K562 (cell line): ENCODE measurements around the gene SPINK8. TPM values are rescaled to one million over a fixed set of nuclear protein-coding genes. Genes with fewer than 3 reads are reported as not detected.

Experiments used
- ATAC-seq: fragments of 200-7000 bp; cut with Tn5 transposase; 3 replicates; pipeline ENCODE4 v1.9.1; 2020; ENCODE audit warnings: moderate library complexity
- BruUV-seq: library from RNA; stranded (reverse); fragments of 400-500 nt; replicated peaks from 2 replicates; lab custom pipeline; 2021; lab: Mats Ljungman, UMichigan
- CTCF ChIA-PET: fragments of 300-600 bp; formaldehyde crosslinking; extraction: SDS; loops from one replicate; lab custom pipeline; 2021; ENCODE audit warnings: low intra/inter-chr PET ratio; lab: Yijun Ruan, JAX
- POLR2A ChIA-PET: fragments of 300-600, 350-650 bp; sonication (Branson Sonifier 250); formaldehyde crosslinking; extraction: SDS; loops from one replicate; lab custom pipeline; 2021; ENCODE audit warnings: antibody characterized with exemption, inconsistent platforms; lab: Yijun Ruan, JAX
- DNase-seq, 4 experiments: peaks; one replicate each; pipeline versions ENCODE4 v3.0.0 to v3.0.0-alpha.2; 2011 to 2018; ENCODE audit warnings: low spot score in 3 of 4, mixed read lengths in 3 of 4; ENCODE audit errors: extremely low read depth in 1 of 4
- FAIRE-seq: peaks from 2 replicates; lab custom pipeline; 2011; peaks lifted over from hg19 to GRCh38; lab: Jason Lieb, UNC
- H2AFZ ChIP-seq: 2 replicates; pipeline ENCODE4 v1.6.0; 2011; ENCODE audit warnings: low read depth, low read length, control low read depth, inconsistent platforms
- H3K27ac ChIP-seq: fragments of 200-600 bp; 3 replicates; pipeline ENCODE4 v1.8.0; 2011; ENCODE audit warnings: low read depth, mild to moderate bottlenecking, control low read depth, inconsistent platforms, low read length, moderate library complexity, mixed read lengths; ENCODE audit errors: extremely low read depth
- H3K27me3 ChIP-seq, 2 experiments: fragments of 300-600 bp in 1 of 2; 2 replicates in 1 of 2; 3 replicates in 1 of 2; pipeline versions ENCODE4 v1.6.0 to v1.8.0; 2011; ENCODE audit warnings: inconsistent platforms in 2 of 2, low read length in 2 of 2, mild to moderate bottlenecking in 1 of 2, mixed read lengths in 1 of 2, moderate library complexity in 1 of 2; ENCODE audit not compliant: control insufficient read depth in 2 of 2, insufficient read depth in 2 of 2
- H3K36me3 ChIP-seq: fragments of 300-600 bp; 3 replicates; pipeline ENCODE4 v1.8.0; 2011; ENCODE audit warnings: mild to moderate bottlenecking, low read length, inconsistent platforms; ENCODE audit not compliant: control insufficient read depth, insufficient read depth
- H3K4me1 ChIP-seq, 2 experiments: fragments of 200-600 bp in 1 of 2; replicated peaks in 1 of 2; 2 replicates in 1 of 2; 3 replicates in 1 of 2; pipeline versions ENCODE4 v1.5.1 to v1.8.0; 2011; ENCODE audit warnings: inconsistent platforms in 2 of 2, low read length in 2 of 2, mild to moderate bottlenecking in 1 of 2, mixed read lengths in 1 of 2, moderate library complexity in 1 of 2; ENCODE audit not compliant: control insufficient read depth in 2 of 2, insufficient read depth in 2 of 2
- H3K4me2 ChIP-seq: 2 replicates; pipeline ENCODE4 v1.6.1; 2011; ENCODE audit warnings: low read length, control low read depth, inconsistent platforms, mixed read lengths; ENCODE audit not compliant: insufficient read depth
- H3K4me3 ChIP-seq: fragments of 200-600 bp; sonication (generic), shearing (Covaris generic); 2 replicates; pipeline ENCODE4 v1.5.1; 2016; ENCODE audit warnings: control low read depth, inconsistent platforms
- H3K79me2 ChIP-seq: fragments of 200-600 bp; 3 replicates; pipeline ENCODE4 v1.8.0; 2011; ENCODE audit warnings: low read length, inconsistent platforms; ENCODE audit not compliant: control insufficient read depth, insufficient read depth
- H3K9ac ChIP-seq, 2 experiments: 2 replicates each; pipeline versions ENCODE4 v1.6.0 to v1.6.1; 2011; ENCODE audit warnings: low read depth in 2 of 2, low read length in 2 of 2, control low read depth in 1 of 2, inconsistent platforms in 1 of 2, mild to moderate bottlenecking in 1 of 2, mixed read lengths in 1 of 2; ENCODE audit not compliant: insufficient read depth in 1 of 2
- H3K9me1 ChIP-seq: one replicate; pipeline ENCODE4 v1.6.0; 2011; ENCODE audit warnings: inconsistent platforms, mild to moderate bottlenecking, low read length, moderate library complexity; ENCODE audit not compliant: control insufficient read depth, insufficient read depth
- H3K9me3 ChIP-seq: replicated peaks from 2 replicates; pipeline ENCODE4 v1.5.1; 2011; ENCODE audit warnings: low read depth, low read length, inconsistent platforms; ENCODE audit not compliant: control insufficient read depth, insufficient read depth
- H4K20me1 ChIP-seq: replicated peaks from 2 replicates; pipeline ENCODE4 v1.6.1; 2011; ENCODE audit warnings: low read length, inconsistent platforms, mixed read lengths; ENCODE audit not compliant: control insufficient read depth, insufficient read depth
- ARHGAP35 ChIP-seq: fragments of 450-650 bp; IDR thresholded peaks from 2 replicates; pipeline ENCODE4 v1.6.1; 2018; ENCODE audit not compliant: partially characterized antibody
- CHD4 ChIP-seq: fragments of 200-600 bp; sonication (generic); IDR thresholded peaks from 3 replicates; pipeline ENCODE4 v1.6.1; 2012; ENCODE audit warnings: low read depth, mild to moderate bottlenecking, mixed read lengths, low read length, inconsistent platforms; ENCODE audit not compliant: insufficient read depth, insufficient replicate concordance, poor library complexity, severe bottlenecking
- KLF6 ChIP-seq: fragments of 250-450 bp; sonication (Bioruptor Pico); IDR thresholded peaks from 2 replicates; pipeline ENCODE4 v1.4.0; 2020; ENCODE audit warnings: mild to moderate bottlenecking, moderate library complexity, borderline replicate concordance
- PTTG1 ChIP-seq: fragments of 450-650 bp; IDR thresholded peaks from 2 replicates; pipeline ENCODE4 v1.6.1; 2016; ENCODE audit warnings: low read depth, mild to moderate bottlenecking, missing genetic modification characterization, missing compliant biosample characterization
- SP1 ChIP-seq: sonication (generic); formaldehyde crosslinking; IDR thresholded peaks from 2 replicates; pipeline ENCODE4 v1.8.1; 2022; ENCODE audit warnings: mild to moderate bottlenecking, missing genetic modification reagents
- TAF1 ChIP-seq: IDR thresholded peaks from 2 replicates; pipeline ENCODE4 v1.6.1; 2011; ENCODE audit warnings: mild to moderate bottlenecking, low read length, moderate library complexity; ENCODE audit not compliant: insufficient read depth, control insufficient read depth, severe bottlenecking; ENCODE audit errors: extremely low read depth
- ZNF239 ChIP-seq: fragments of 250-450 bp; sonication (Bioruptor Pico); IDR thresholded peaks from 2 replicates; pipeline ENCODE4 v1.4.0; 2020; ENCODE audit warnings: mild to moderate bottlenecking
- WGBS: fragments of 100-300 bp; shearing (Covaris generic); methylation state at CpG from one replicate; pipeline ENCODE4 v1.1.6; 2016; ENCODE audit warnings: low coverage, mixed read lengths; ENCODE audit not compliant: insufficient coverage; ENCODE audit errors: missing lambda C conversion rate; 5-methylcytosine and 5-hydroxymethylcytosine counted together
- in situ Hi-C: fragments of 300-500 bp; cut with MboI; formaldehyde crosslinking; loops from 4 replicates; pipeline ENCODE4 v1.15.0; 2018; ENCODE audit warnings: inconsistent platforms, mixed read lengths
- intact Hi-C: fragments of 100-400 bp; cut with micrococcal nuclease; formaldehyde crosslinking; loops from 2 replicates; pipeline ENCODE4 v1.14.2; 2022
- polyA plus RNA-seq, 8 experiments: library from polyadenylated mRNA; depleted of rRNA in 4 of 8; stranded (reverse) in 5 of 8; unstranded in 3 of 8; fragments of >200 nt; fragmentation: Nextera tagmentation in 2 of 8; fragmentation: Illumina TruSeq in 1 of 8; extraction: Ambion mirVana in 2 of 8; extraction: Trizol in 1 of 8; gene quantifications; 2 replicates each; pipeline versions ENCODE4 v1.2.1 to v1.2.3, GENCODE V29; 2011 to 2014; ENCODE audit warnings: inconsistent platforms in 1 of 8, missing spikeins in 1 of 8
- total RNA-seq, 7 experiments: library from RNA; depleted of rRNA in 6 of 7; stranded (reverse); fragments of >200 nt in 6 of 7; fragmentation: Illumina TruSeq in 2 of 7; extraction: Trizol in 2 of 7; gene quantifications; 2 replicates each; pipeline versions ENCODE4 v1.2.1 to v1.2.3, GENCODE V29; 2011 to 2021; ENCODE audit warnings: low replicate concordance in 1 of 7
- TF ChIP-seq, protein P1 (sequence below), 2 experiments: fragments of 450-650 bp in 1 of 2; sonication (generic) in 1 of 2; formaldehyde crosslinking in 1 of 2; IDR thresholded peaks in 1 of 2; conservative IDR thresholded peaks in 1 of 2; 2 replicates each; pipeline versions ENCODE4 v1.6.1 to v1.8.1; 2016 to 2023; ENCODE audit warnings: mild to moderate bottlenecking in 2 of 2, moderate library complexity in 2 of 2, inconsistent platforms in 1 of 2, missing genetic modification reagents in 1 of 2
- TF ChIP-seq, protein P2 (sequence below): fragments of 450-650 bp; formaldehyde crosslinking; IDR thresholded peaks from 2 replicates; pipeline ENCODE4 v1.4.0; 2022; ENCODE audit warnings: missing genetic modification characterization
- TF ChIP-seq, protein P3 (sequence below): fragments of 250-450 bp; sonication (Bioruptor Pico); IDR thresholded peaks from 2 replicates; pipeline ENCODE4 v1.6.1; 2021; ENCODE audit warnings: mild to moderate bottlenecking
- TF ChIP-seq, protein P4 (sequence below): fragments of 250-450 bp; sonication (Bioruptor Pico); IDR thresholded peaks from 2 replicates; pipeline ENCODE4 v1.8.0; 2022; ENCODE audit warnings: moderate library complexity, mild to moderate bottlenecking, inconsistent platforms
- TF ChIP-seq, protein P5 (sequence below): sonication (generic); formaldehyde crosslinking; IDR thresholded peaks from 2 replicates; pipeline ENCODE4 v1.8.0; 2022; ENCODE audit warnings: mild to moderate bottlenecking, missing genetic modification reagents
- TF ChIP-seq, protein P6 (sequence below): fragments of 450-650 bp; formaldehyde crosslinking; IDR thresholded peaks from 2 replicates; pipeline ENCODE4 v1.4.0; 2022; ENCODE audit warnings: mild to moderate bottlenecking, moderate library complexity
- TF ChIP-seq, protein P7 (sequence below): sonication (generic); formaldehyde crosslinking; IDR thresholded peaks from 2 replicates; pipeline ENCODE4 v1.8.0; 2023; ENCODE audit warnings: mild to moderate bottlenecking, missing genetic modification reagents

Gene SPINK8
- total and polyA plus RNA-seq, 9 of the 15 experiments (the other 6 are each of a cell fraction or from before 2014, with no cell fraction given) = not detected

DNA sequence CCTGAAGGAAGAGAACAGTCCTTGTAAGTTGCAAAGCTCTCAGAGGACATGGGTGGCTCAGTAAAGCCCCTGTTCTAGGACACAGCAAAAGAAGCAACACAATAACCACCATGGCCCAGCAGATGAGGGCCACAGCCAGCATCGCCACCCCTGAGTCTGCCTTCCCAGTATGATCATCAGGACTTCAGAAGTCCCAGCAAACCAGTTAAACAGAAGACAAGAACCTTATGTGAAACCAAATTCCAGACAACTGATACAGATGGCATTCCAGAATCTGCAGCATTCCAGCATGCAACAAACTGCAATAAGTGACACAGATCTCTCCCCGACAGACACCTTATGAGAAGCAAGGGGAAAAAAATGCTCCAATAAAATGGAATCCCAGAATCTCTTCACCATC is 30.4 kb downstream of the SPINK8 start:
- H3K4me2 ChIP-seq = no peak overlapping the region
- no peak for ATAC-seq
- no peaks in the 10 kb centered on the region for H4K20me1 ChIP-seq
- no peaks in the 10 kb centered on the region for H3K9me3 ChIP-seq
- in situ Hi-C loops (no loop called here), intact Hi-C loops (no loop called here)
- no peaks in the 10 kb centered on the region for H3K27me3 ChIP-seq
- no peak overlapping the region for H3K9ac ChIP-seq
- no TSS peak for BruUV-seq
- ChIA-PET POLR2A (no interaction called here), CTCF (no interaction called here)
- WGBS = 94% methylated on average over 2 of the region's 2 CpGs
- no peak overlapping the region for H3K27ac ChIP-seq
- H3K9me1 ChIP-seq = no peaks in the 10 kb centered on the region
- no peak overlapping the region for H2AFZ ChIP-seq
- FAIRE-seq = no peak
- no peak for DNase-seq
- no peak overlapping the region for H3K4me3 ChIP-seq
- peaks cover 34% of the 10 kb centered on the region for H3K79me2 ChIP-seq
- peaks cover 9% of the 10 kb centered on the region; the same call in 2 of the 3 replicates for H3K36me3 ChIP-seq
- H3K4me1 ChIP-seq = peaks cover 11 to 15% of the 10 kb centered on the region in 2 experiments; a peak in 3 of 5 replicates
- TF ChIP-seq, protein P1, sequence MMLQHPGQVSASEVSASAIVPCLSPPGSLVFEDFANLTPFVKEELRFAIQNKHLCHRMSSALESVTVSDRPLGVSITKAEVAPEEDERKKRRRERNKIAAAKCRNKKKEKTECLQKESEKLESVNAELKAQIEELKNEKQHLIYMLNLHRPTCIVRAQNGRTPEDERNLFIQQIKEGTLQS (IDR thresholded peaks at IDR 0.05) = no peak
- TF ChIP-seq, protein P1 (CRISPR knock-in tag; conservative IDR thresholded peaks at IDR 0.05) = no peak
- TF ChIP-seq SP1 = no peak
- TF ChIP-seq, protein P2, sequence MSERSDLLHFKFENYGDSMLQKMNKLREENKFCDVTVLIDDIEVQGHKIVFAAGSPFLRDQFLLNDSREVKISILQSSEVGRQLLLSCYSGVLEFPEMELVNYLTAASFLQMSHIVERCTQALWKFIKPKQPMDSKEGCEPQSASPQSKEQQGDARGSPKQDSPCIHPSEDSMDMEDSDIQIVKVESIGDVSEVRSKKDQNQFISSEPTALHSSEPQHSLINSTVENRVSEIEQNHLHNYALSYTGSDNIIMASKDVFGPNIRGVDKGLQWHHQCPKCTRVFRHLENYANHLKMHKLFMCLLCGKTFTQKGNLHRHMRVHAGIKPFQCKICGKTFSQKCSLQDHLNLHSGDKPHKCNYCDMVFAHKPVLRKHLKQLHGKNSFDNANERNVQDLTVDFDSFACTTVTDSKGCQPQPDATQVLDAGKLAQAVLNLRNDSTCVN (CRISPR knock-in tag) = no peak
- TF ChIP-seq, protein P3, sequence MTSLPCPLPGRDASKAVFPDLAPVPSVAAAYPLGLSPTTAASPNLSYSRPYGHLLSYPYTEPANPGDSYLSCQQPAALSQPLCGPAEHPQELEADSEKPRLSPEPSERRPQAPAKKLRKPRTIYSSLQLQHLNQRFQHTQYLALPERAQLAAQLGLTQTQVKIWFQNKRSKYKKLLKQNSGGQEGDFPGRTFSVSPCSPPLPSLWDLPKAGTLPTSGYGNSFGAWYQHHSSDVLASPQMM (CRISPR knock-in tag) = no peak
- TF ChIP-seq, protein P4, sequence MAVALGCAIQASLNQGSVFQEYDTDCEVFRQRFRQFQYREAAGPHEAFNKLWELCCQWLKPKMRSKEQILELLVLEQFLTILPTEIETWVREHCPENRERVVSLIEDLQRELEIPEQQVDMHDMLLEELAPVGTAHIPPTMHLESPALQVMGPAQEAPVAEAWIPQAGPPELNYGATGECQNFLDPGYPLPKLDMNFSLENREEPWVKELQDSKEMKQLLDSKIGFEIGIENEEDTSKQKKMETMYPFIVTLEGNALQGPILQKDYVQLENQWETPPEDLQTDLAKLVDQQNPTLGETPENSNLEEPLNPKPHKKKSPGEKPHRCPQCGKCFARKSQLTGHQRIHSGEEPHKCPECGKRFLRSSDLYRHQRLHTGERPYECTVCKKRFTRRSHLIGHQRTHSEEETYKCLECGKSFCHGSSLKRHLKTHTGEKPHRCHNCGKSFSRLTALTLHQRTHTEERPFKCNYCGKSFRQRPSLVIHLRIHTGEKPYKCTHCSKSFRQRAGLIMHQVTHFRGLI (CRISPR knock-in tag) = no peak
- TF ChIP-seq, protein P5, sequence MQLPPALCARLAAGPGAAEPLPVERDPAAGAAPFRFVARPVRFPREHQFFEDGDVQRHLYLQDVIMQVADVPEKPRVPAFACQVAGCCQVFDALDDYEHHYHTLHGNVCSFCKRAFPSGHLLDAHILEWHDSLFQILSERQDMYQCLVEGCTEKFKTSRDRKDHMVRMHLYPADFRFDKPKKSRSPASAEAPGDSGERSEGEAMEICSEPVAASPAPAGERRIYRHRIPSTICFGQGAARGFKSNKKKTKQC (CRISPR knock-in tag) = no peak
- no peak for TF ChIP-seq TAF1
- no peak for TF ChIP-seq PTTG1 (tag)
- TF ChIP-seq, protein P6, sequence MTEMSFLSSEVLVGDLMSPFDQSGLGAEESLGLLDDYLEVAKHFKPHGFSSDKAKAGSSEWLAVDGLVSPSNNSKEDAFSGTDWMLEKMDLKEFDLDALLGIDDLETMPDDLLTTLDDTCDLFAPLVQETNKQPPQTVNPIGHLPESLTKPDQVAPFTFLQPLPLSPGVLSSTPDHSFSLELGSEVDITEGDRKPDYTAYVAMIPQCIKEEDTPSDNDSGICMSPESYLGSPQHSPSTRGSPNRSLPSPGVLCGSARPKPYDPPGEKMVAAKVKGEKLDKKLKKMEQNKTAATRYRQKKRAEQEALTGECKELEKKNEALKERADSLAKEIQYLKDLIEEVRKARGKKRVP (CRISPR knock-in tag) = no peak
- TF ChIP-seq CHD4 = no peak
- TF ChIP-seq ARHGAP35 = no peak
- TF ChIP-seq KLF6 (CRISPR knock-in tag) = no peak
- no peak for TF ChIP-seq ZNF239 (CRISPR knock-in tag)
- TF ChIP-seq, protein P7, sequence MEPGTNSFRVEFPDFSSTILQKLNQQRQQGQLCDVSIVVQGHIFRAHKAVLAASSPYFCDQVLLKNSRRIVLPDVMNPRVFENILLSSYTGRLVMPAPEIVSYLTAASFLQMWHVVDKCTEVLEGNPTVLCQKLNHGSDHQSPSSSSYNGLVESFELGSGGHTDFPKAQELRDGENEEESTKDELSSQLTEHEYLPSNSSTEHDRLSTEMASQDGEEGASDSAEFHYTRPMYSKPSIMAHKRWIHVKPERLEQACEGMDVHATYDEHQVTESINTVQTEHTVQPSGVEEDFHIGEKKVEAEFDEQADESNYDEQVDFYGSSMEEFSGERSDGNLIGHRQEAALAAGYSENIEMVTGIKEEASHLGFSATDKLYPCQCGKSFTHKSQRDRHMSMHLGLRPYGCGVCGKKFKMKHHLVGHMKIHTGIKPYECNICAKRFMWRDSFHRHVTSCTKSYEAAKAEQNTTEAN (CRISPR knock-in tag) = no peak
